Stomach (tissue), 4 donors: ENCODE data around the gene CAPN12.

Source experiments
- EP300 ChIP-seq: sonication (generic); formaldehyde crosslinking; IDR thresholded peaks from one replicate; pipeline ENCODE4 v1.6.1; 2017; ENCODE audit warnings: antibody characterized with exemption
- POLR2A ChIP-seq, 4 donors: fragments of 450-650 bp; IDR thresholded peaks; one replicate each; pipeline ENCODE4 v1.6.1; 2016; ENCODE audit warnings: antibody characterized with exemption in 4 of 4, control low read depth in 2 of 4, mild to moderate bottlenecking in 1 of 4, moderate library complexity in 1 of 4
- POLR2AphosphoS5 ChIP-seq, 3 donors: sonication (generic); formaldehyde crosslinking; IDR thresholded peaks; one replicate each; pipeline ENCODE4 v1.6.1; 2016; ENCODE audit warnings: antibody characterized with exemption in 3 of 3
- TF ChIP-seq, protein P1 (sequence below), 7 experiments: fragments of 450-650 bp in 4 of 7; fragments of 200-600 bp in 3 of 7; sonication (generic) in 3 of 7; IDR thresholded peaks; one replicate each; pipeline ENCODE4 v1.5.1; 2016 to 2019; ENCODE audit warnings: antibody characterized with exemption in 7 of 7, control low read depth in 2 of 7, mild to moderate bottlenecking in 1 of 7

DNA sequence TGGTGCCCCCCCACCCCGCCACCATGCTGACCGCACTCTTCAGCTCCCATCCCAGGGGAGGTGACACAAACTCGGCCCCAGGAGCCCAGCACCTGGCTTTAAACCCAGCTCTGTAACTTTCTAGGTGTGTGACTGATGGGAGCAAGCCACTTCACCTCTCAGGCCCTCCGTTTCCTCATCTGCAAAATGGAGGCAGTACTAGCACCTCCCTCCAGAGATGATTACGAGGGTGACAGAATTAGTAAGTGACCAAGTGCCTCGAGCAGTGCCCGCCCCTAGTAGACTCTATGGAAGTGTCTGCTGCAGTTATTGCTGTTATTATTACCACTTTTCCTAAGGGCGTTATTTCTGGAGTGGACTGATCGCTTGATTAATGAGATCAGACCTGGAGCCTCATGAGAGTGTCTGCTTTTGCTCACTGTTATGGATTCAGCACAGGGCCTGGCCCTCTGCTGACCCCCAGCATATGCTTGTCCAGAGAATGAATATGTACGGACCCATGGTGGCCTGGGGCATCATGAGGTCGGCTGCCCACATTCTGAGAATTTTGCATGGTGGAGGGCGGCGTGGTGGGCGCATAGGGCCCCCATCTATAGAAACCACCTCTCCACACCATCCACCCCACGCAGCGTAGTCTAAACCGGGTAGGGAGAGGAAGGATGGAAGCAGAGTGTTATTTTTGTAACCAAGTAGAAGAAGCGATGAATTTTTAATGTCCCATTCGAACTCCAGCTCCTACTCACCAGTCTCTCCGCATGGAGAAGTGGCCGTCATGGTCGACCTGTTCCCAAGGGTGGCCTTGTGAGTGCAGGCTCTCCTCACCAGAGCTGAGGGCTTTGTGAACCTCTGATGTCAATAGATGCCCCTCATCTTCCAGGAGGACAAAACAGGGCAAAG is 48.2 kb downstream of the CAPN12 start:
- TF ChIP-seq, protein P1, sequence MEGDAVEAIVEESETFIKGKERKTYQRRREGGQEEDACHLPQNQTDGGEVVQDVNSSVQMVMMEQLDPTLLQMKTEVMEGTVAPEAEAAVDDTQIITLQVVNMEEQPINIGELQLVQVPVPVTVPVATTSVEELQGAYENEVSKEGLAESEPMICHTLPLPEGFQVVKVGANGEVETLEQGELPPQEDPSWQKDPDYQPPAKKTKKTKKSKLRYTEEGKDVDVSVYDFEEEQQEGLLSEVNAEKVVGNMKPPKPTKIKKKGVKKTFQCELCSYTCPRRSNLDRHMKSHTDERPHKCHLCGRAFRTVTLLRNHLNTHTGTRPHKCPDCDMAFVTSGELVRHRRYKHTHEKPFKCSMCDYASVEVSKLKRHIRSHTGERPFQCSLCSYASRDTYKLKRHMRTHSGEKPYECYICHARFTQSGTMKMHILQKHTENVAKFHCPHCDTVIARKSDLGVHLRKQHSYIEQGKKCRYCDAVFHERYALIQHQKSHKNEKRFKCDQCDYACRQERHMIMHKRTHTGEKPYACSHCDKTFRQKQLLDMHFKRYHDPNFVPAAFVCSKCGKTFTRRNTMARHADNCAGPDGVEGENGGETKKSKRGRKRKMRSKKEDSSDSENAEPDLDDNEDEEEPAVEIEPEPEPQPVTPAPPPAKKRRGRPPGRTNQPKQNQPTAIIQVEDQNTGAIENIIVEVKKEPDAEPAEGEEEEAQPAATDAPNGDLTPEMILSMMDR (IDR thresholded peaks at IDR 0.05) = no peak
- TF ChIP-seq POLR2AphosphoS5 (IDR thresholded peaks at IDR 0.05) (no peak), POLR2A (IDR thresholded peaks at IDR 0.05) (no peak), EP300 (no peak)
